Hematopoietic multipotent progenitor cell (in vitro differentiated cells): ENCODE data around the gene CLIC1. TPM values are rescaled to one million over a fixed set of nuclear protein-coding genes. Genes with fewer than 3 reads are reported as not detected.

ENCODE experiments used
- DNase-seq, 3 donors: peaks; one replicate each; pipeline ENCODE4 v3.0.0-alpha.2; 2011 to 2015; ENCODE audit warnings: low read depth in 2 of 3, low spot score in 2 of 3
- total RNA-seq: library from RNA; depleted of rRNA; stranded (reverse); fragments of >200 nt; gene quantifications from one replicate; pipeline ENCODE4 v1.2.3, GENCODE V29; 2012

The CLIC1 gene
- 794 TPM for total RNA-seq

DNA sequence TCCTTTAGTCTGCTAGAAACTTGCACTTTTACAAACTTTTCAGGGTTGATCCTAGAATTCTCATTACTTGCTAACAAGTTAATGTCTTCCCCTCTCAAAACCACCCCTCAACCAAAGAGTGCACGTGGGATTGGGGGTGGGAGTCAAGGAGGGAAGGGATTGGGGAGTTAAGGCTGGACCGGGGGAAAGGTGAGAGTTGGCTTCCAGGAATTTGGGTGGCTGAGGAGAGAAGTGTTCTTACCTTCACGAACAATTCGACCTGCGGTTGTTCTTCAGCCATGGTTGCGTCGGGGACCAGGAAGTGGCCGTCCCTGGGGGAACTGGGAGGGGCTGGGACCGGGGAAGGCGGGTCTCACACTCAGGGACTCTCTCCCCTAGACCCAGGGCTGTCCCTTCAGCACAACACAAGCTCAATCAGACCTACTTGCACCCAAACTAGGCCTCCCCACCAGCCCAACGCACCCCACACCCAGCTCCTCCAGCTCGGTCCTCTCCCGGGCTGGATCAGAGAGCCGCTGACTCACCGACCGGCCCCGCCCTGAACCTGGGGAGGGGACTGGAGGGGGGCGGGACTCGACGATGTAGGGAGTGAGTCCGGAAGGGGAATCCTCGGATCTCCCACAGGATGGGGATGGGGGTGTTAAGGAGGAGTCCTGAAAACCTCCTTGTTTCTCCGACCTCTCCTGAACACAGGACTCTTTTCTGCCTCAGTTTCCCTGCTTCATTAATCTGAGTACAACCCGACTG is at the start of gene CLIC1:
Gene CLIC1 (minus strand): TSS at position 510 of the 747 bp plus-strand sequence. CDS start 230 bp downstream, at position 280.
- peak; percentile 34 to 89 (median 76) for DNase-seq

GRCh38 chr6:31785475-31785874 is 49.1 kb upstream of the CLIC1 start:
- no peak for DNase-seq

- DNase-seq = no peak
Observed at GRCh38 chr6:31784098-31784925, 48.0 kb upstream of the CLIC1 start.

DNA sequence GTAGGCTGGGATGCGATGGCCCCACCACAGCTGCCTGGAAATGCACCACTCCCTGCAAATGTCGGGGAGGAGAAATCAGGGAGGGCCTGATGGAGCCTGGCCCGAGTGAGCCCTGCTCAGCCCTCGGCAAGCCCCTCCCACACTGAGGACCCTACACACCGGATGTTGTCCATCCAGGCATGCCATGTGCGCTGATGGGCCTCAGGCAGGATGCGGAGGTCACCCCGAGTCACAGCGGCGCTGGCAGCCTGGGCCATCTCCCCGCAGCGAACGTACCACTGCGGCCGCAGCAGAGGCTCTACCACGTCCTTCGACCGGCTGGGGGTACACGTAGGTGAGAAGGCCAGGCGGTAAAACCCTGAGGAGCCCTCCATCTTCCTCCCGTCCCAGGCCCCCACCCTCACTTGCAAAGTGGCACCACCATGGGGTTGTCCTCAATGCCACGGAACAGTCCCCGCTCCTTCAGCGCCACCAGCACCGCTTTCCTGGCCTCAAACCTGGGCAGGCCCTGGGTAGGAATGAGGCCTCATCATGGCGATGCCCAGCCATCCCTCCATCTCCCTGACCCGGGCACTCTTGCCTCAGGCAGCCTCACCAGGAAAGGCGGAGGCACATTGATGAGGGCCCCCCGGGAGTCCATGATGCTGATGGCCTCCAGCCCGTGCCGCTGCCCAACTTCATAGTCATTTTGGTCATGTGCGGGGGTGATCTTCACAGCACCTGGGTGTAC is 46.0 kb upstream of the CLIC1 start:
- no peak for DNase-seq

DNA sequence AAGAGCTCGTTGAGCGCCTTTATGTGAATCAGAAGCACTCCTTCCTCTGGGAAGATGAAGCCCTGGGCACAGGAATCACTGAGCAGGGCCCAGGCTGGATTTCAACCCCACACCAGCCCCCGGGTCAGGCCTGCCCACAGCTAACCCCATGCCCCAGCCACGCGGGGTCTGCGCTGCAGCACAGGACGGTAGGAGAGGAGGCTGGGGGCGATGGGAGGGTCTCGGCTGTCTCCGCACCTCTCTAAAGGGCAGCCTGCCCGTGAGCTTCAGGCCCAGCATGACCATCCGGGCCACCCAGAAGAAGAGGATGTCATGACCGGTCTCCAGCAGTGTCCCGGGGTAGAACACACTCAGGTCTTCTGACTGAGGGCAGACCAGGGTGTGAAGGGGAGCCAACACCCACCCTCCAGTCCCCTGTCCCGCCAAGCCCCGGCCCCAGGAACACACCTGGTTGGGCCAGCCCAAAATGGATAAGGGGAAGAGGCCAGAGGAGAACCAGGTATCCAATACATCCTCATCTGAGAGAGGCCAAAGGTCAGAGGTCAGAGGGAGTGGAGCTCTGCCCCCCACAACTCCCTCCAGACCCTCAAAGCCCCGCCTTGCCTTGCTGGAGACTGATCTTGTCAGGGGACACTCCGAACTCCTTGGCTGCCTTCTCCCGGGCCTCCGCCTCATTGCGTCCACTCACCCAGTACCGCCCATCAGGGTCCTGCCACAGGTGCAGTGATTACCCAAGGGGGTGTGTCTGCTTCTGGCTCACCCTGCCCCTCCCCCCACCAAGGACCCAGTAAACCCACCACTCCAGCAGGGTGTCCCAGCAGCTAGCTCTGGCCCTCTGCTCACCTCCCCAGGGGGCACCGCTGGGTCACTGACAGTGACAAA is 45.2 kb upstream of the CLIC1 start:
- no peak for DNase-seq

DNA sequence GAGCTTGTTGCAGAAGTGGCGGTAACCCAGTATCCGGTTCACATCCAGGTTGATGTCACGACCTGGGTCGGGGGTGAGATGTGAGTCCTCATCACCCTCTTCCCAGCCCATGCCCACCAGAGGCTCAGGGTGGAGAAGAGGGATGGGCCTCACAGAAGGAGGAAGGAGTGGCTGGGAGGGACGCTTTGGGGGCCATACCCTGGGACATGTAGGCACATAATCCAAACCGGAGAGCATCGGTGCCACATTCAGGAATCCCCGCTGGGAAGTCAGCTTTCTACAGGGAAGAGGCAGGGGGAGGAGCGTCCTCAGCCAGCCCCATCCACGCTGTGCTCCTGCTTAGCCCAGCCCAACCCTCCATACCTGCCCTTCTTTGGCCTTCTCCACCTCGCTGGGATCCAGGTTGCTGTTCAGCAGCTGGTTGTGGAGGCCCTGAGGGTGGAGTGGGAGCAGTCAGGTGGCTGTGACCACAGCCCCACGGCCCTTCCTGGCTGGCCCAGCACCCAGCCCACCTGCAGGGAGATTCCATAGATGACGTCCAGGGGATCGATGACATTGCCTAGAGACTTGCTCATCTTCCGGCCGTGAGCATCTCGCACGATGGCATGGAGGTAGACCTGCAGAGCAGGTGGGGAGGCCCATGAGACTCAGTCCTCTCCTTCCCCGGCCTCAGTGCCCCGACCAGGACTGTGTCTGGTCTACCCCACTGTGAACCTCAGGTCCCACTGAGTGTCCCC is 44.3 kb upstream of the CLIC1 start:
- no peak for DNase-seq

DNA sequence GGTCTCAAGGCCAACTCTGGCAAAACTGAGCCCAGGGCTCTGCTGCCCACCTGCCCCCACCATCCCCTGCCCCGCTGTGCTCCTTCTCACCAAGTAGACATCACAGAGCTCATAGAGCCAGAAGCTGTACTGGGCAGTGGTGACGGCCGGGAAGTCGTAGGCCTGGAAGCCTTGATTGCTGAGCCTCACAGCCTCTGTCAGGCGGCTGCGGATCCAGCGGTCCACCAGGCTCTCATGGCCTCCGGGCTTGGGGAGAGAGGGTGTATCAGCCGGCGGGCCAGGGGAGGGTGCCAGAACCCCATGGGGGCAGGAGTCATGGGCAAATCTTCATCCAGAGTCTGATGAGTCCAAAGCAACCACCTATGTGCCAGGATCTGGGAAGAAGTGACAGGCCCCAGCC is 43.6 kb upstream of the CLIC1 start:
- no peak for DNase-seq

DNA sequence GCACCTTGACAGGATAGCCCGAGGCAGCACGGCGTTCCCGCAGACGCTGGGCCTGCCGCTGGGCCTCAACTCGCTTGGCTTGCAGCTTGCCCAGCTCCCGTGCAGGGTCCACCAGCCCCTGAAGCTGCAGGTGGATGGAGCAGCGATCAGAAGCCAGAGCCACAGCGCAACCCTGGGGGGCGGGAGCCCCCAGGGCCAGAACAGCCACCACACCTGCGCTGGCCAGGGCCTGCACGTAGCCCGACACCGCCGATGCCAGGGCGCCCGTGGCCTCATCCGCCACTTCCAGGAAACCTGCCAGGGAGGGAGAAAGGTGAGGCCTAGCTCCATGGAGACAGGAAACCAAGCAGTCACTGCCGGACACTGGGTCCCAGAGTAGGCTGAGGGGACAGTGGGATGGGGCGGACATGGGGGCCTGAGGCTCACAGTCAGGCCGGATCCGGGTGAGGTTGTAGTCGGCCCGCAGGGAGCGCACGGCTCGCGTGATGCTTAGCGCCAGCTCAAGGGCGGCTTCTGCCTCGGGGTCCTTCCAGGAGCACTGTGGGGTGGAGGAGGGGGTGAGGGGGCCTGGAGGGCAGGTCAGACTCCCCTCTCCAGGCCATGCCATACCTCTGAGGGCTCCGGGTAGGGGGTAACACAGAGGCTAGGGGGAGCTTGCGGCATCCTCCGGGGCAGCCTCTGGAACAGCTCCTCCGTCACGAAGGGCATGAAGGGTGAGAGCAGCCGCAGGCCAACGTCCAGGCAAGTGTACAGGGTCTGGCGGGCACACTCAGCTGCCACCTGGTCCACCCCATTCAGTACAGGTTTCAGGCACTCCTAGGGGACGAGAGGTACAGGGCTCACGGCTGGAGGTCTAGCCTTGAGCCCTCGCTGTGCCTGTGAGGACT is 42.9 kb upstream of the CLIC1 start:
- DNase-seq = no peak

GRCh38 chr6:31778193-31778592 is 41.9 kb upstream of the CLIC1 start:
- no peak for DNase-seq

GRCh38 chr6:31777667-31778050 is 41.3 kb upstream of the CLIC1 start:
- DNase-seq = no peak

DNA sequence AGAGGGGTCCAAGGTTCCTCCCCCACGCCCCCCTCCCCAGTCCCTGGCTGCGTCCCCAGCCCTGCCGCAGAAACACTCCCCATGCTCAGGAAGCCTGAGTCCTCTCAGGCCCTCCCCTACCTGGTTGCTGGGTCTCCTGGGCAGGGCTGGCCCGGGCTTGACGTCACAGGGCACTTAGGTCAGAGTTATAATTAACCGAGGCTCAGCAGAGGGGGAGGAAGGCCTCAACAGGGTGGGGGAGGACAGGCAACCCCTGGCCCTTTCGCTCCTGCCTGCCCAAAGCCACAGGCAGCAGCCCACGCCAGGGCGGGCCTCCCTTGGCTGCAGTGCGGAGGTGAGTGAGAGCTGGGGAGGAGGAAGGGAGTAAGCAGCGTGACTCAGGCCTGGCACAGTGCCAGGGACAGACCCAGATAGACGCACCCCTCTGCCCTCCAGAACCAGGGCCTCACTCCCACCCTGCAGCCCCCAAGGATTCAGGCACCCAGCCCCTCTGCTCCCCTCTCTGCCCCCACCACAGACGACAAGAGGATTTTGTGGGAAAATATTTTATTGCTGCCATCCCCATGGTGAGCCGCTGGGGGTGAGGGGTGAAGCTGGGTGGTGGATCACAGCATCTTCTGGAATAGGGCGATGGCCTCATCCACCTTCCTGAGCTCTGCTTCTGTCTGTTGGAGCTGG is 40.8 kb upstream of the CLIC1 start, which contains the start of gene VWA7:
Gene VWA7 (minus strand): TSS at position 340 of the 678 bp plus-strand sequence. CDS start 549 bp downstream, outside the sequence.
- DNase-seq = peak in 2 of 3 donors; percentile 83 to 89

GRCh38 chr6:31776485-31776988 is 40.2 kb upstream of the CLIC1 start:
- no peak for DNase-seq

GRCh38 chr6:31775633-31776484 is 39.5 kb upstream of the CLIC1 start:
- DNase-seq = no peak

GRCh38 chr6:31775184-31775583 is 38.9 kb upstream of the CLIC1 start:
- no peak for DNase-seq

DNA sequence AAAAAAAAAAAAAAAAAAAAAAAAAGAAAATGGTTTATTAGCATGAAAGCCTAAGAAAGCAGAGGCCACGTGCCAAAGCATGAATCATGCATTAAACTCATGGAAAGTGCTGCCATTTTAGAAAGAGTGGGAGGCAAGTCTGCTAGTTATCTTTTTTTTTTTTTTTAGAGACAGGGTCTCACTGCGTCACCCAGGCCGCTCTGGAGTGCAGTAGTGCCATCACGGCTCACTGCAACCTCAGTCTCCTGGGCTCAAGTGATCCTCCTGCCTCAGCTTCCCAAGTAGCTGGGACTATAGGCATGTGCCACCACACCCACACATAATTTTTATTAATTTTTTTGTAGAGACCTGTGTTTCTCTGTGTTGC is 35.6 kb upstream of the CLIC1 start:
- DNase-seq = no peak

DNA sequence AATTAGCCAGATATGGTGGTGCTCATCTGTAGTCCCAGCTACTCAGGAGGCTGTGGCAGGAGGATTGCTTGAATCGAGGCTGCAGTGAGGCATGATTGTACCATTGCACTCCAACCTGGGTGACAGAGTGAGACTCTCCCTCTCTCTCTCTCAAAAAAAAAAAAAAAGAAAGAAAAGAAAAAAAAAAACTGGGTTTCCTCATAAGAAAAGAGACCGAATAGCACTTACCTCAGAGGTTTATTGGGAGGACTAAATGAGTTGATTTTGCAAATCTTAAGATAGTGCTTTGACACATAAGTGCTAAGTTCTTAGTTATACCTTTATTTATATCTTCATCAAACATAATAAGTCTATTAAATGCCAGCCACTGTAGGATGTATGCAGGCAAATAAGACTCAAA is 34.5 kb upstream of the CLIC1 start:
- no peak for DNase-seq
